Skeletal muscle tissue (tissue), 4 donors: ENCODE data around the gene LCN12. TPM values are rescaled to one million over a fixed set of nuclear protein-coding genes. Genes with fewer than 3 reads are reported as not detected.

Experiments
- H3K27ac ChIP-seq: one replicate; pipeline ENCODE4 v1.7.0; 2013; ENCODE audit warnings: mild to moderate bottlenecking, low read depth, low read length, inconsistent platforms
- H3K27me3 ChIP-seq, 3 donors: one replicate each; pipeline ENCODE4 v1.7.0; 2013; ENCODE audit warnings: low read length in 3 of 3; ENCODE audit not compliant: control insufficient read depth in 3 of 3, insufficient read depth in 3 of 3
- H3K36me3 ChIP-seq, 3 donors: one replicate each; pipeline ENCODE4 v1.7.0; 2013; ENCODE audit warnings: low read length in 3 of 3; ENCODE audit not compliant: control insufficient read depth in 3 of 3, insufficient read depth in 3 of 3
- H3K4me1 ChIP-seq, 3 donors: one replicate each; pipeline ENCODE4 v1.7.0; 2013; ENCODE audit warnings: low read length in 3 of 3, mild to moderate bottlenecking in 3 of 3; ENCODE audit not compliant: control insufficient read depth in 3 of 3, insufficient read depth in 3 of 3
- H3K4me3 ChIP-seq, 3 donors: one replicate each; pipeline ENCODE4 v1.7.0; 2013; ENCODE audit warnings: low read length in 3 of 3
- H3K9ac ChIP-seq, 3 donors: one replicate each; pipeline ENCODE4 v1.7.0; 2013; ENCODE audit warnings: low read length in 3 of 3, mild to moderate bottlenecking in 3 of 3, moderate library complexity in 2 of 3, low read depth in 1 of 3
- H3K9me3 ChIP-seq, 3 donors: one replicate each; pipeline ENCODE4 v1.7.0; 2013; ENCODE audit warnings: low read length in 3 of 3; ENCODE audit not compliant: control insufficient read depth in 3 of 3
- total RNA-seq: library from RNA; depleted of rRNA; stranded (reverse); fragments of >200 nt; gene quantifications from one replicate; pipeline ENCODE4 v1.2.3, GENCODE V29; 2014
- donor health status: Osteomylitis.

LCN12 gene
- total RNA-seq, 1 donor from 2014 or later, result not detected

DNA sequence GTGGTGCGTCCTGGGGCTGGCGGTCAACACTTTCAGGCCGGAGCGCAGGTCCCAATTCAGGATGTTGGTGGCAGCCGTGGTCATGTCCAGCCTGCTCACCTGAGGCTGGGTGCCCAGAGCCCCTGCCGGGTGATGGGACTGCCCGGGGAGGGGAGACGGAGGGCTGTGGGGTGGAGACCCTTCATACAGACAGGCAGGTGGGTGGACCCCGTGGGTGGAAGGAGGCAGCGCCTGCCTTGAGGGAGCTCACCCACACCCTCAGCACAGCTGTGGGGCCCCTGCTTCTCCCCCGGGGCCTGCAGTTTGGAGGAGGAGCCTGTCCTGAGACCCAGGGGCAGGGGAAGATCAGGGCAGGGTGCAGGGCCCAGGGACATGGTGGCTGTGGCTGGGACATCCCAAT is 18.3 kb downstream of the LCN12 start:
- no peaks in the 10 kb centered on the region for H3K9me3 ChIP-seq
- no peak overlapping the region for H3K27ac ChIP-seq
- H3K4me1 ChIP-seq, result peaks cover 0 to 7% (median 2%) of the 10 kb centered on the region in 3 donors
- peaks cover 7 to 14% (median 9%) of the 10 kb centered on the region in 3 donors for H3K27me3 ChIP-seq
- no peak overlapping the region for H3K4me3 ChIP-seq
- H3K36me3 ChIP-seq, result no peaks in the 10 kb centered on the region
- no peak overlapping the region for H3K9ac ChIP-seq

DNA sequence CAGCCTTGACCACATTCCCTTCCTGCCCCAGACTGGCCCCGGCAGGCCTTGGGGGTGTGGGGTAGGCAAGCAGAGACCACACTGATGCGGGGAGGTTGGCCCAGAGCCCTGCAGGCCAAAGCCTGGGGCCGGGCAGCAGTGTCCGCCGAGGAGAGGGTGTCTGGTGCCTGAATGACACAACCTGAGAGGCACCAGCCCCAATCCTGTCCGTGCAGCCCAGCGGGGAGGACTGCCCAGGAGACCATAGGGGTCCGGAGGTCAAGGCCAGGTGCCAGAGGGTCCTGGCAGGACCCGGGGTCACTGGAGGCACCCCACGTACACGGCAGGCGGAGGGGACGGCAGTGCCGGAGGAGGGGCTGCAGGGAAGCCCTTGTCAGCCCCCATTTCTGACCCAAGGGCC is 19.7 kb downstream of the LCN12 start:
- Histone ChIP-seq H3K27ac (no peak overlapping the region), H3K27me3 (peaks cover 0 to 6% (median 0%) of the 10 kb centered on the region in 3 donors), H3K9ac (no peak overlapping the region), H3K4me1 (peaks cover 0 to 15% (median 14%) of the 10 kb centered on the region in 3 donors), H3K4me3 (no peak overlapping the region), H3K36me3 (no peaks in the 10 kb centered on the region), H3K9me3 (no peaks in the 10 kb centered on the region)

- Histone ChIP-seq H3K27me3 (peaks cover 0 to 6% (median 6%) of the 10 kb centered on the region in 3 donors), H3K36me3 (no peaks in the 10 kb centered on the region), H3K4me3 (no peak overlapping the region), H3K27ac (no peak overlapping the region), H3K9me3 (no peaks in the 10 kb centered on the region), H3K4me1 (peaks cover under 1 to 20% (median 18%) of the 10 kb centered on the region in 3 donors), H3K9ac (no peak overlapping the region)
These were observed 20.3 kb downstream of the LCN12 start for GRCh38 chr9:136972335-136972734.

DNA sequence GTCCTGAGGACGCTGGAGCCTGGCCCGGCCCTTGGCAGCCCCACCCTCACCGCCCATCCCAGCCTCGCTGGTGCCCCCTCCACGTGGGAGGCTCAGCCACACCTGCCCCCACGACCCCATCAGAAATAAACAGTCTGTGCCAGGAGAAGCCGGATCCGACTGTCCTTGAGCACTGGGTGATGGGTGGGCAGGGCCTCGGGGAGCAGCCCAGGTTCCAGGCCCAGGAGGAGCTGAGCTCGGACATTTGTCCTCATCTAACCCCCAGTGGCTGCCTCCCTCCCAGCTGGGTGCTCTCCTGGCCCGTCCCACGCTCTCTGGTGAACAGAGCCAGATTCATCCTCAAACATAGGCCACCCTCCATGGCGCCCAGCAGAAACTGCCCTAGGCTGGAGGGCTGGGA is 20.7 kb downstream of the LCN12 start:
- Histone ChIP-seq H3K9ac (no peak overlapping the region), H3K4me1 (peaks cover 2 to 24% (median 21%) of the 10 kb centered on the region in 3 donors), H3K4me3 (no peak overlapping the region), H3K27me3 (peaks cover 0 to 8% (median 6%) of the 10 kb centered on the region in 3 donors), H3K9me3 (no peaks in the 10 kb centered on the region), H3K27ac (no peak overlapping the region), H3K36me3 (no peaks in the 10 kb centered on the region)

- H3K27ac ChIP-seq, result no peak overlapping the region
- H3K4me1 ChIP-seq, result peaks cover 2 to 26% (median 26%) of the 10 kb centered on the region in 3 donors
- no peaks in the 10 kb centered on the region for H3K36me3 ChIP-seq
- H3K9ac ChIP-seq, result no peak overlapping the region
- H3K27me3 ChIP-seq, result peaks cover 0 to 8% (median 6%) of the 10 kb centered on the region in 3 donors
- no peak overlapping the region for H3K4me3 ChIP-seq
- H3K9me3 ChIP-seq, result no peaks in the 10 kb centered on the region
These were observed 21.8 kb downstream of the LCN12 start for GRCh38 chr9:136973618-136974617.

DNA sequence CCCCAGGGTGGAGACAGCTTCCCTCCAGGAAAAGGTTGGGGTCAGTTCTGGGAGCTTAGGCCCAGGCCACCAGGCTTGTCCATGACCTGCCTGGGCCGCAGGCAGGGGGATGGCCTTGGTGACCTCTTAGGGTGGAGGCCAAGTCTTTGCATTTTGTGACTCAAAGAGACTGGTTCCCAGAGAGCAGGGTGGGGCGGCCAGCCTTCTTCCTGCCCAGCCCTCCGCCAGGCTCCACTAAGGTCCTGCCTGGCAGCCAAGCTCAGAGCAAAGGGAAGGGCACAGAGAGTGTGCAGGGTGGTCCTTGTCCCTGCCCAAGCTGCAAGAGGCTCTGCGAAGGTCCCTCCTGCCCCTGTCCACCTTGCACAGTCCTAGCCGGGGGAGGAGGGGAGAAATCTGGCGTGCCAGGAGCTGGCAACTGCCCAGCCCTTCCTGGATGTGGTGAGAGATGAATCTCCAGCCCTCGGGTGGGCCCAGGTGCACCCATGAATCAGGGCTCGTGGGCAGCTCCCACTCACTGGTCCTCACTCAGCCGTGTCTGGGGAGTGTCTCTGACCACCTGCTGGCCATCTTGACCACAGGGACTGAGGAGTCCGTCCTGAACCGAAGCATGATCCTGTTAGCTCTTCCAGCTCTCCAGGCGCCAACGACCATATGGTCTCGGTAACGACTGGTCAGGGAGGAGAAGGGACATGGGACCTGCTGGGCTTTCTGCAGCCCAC is 22.9 kb downstream of the LCN12 start:
- no peaks in the 10 kb centered on the region for H3K9me3 ChIP-seq
- H3K4me3 ChIP-seq, result no peak overlapping the region
- no peaks in the 10 kb centered on the region for H3K36me3 ChIP-seq
- no peak overlapping the region for H3K9ac ChIP-seq
- peaks cover 2 to 26% (median 26%) of the 10 kb centered on the region in 3 donors for H3K4me1 ChIP-seq
- no peak overlapping the region for H3K27ac ChIP-seq
- H3K27me3 ChIP-seq, result peaks cover 0 to 8% (median 5%) of the 10 kb centered on the region in 3 donors

DNA sequence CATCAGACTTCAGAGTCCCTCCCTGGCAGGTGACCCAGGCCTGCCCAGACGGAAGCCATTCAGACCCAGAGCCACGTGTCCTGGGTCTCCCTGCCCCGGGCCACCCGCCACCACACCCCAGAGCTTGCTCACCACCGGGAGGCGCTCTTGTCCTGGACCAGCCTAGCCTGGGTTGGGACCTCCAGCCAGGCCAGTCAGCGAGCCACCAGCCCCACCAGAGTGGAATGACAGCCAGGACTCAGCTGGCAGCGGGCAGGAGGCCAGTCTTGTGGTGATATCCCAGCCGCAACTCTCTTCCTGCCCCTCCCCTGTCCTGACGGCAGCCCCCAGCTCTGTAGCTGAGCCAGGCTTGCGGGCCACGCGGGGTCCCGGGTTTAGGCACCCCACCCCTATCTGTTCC is 23.6 kb downstream of the LCN12 start:
- no peak overlapping the region for H3K4me3 ChIP-seq

DNA sequence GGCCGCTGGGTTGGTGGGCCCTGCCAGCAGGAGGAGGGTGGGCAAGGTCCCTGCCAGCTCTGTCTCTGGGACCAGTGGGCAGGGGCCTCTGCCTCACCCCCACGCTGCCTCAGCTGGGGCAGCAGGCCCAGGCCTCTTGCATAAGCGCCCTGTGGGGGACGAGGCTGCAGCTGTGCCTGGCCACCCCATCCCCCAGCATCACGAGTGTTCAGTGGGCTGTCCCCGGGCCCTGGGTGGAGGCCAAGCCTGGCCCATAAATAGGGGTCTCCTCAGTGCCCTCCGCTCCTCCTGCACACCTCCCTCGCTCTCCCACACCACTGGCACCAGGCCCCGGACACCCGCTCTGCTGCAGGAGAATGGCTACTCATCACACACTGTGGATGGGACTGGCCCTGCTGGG is 25.1 kb downstream of the LCN12 start, which contains the start of gene PTGDS:
TSS of gene PTGDS (plus strand) at position 282 of the 400 bp plus-strand sequence. CDS start at position 357, 75 bp downstream.
- Histone ChIP-seq H3K36me3 (no peaks in the 10 kb centered on the region), H3K27ac (no peak within 1 kb of the TSS), H3K4me3 (peak within 1 kb of the TSS; percentile 30 to 66 (median 56))

More for the DNA sequence above, 23.6 kb downstream of the LCN12 start:
- no peaks in the 10 kb centered on the region for H3K9me3 ChIP-seq
- H3K4me1 ChIP-seq, result peaks cover 2 to 26% (median 26%) of the 10 kb centered on the region in 3 donors
- H3K27ac ChIP-seq, result no peak overlapping the region
- H3K9ac ChIP-seq, result no peak overlapping the region
- H3K36me3 ChIP-seq, result no peaks in the 10 kb centered on the region
- peaks cover 0 to 8% (median 0%) of the 10 kb centered on the region in 3 donors for H3K27me3 ChIP-seq

GRCh38 chr9:136977649-136978072 is 25.6 kb downstream of the LCN12 start:
- peak overlapping the region; percentile 30 to 66 (median 56) for H3K4me3 ChIP-seq
- H3K4me1 ChIP-seq, result peaks cover 2 to 34% (median 26%) of the 10 kb centered on the region in 3 donors
- H3K9ac ChIP-seq, result peak overlapping the region in 2 of 3 donors; percentile 33 to 54
- H3K27ac ChIP-seq, result no peak overlapping the region
- no peaks in the 10 kb centered on the region for H3K36me3 ChIP-seq
- no peaks in the 10 kb centered on the region for H3K9me3 ChIP-seq
- peaks cover 0 to 8% (median 7%) of the 10 kb centered on the region in 3 donors for H3K27me3 ChIP-seq

More for the DNA sequence above, 25.1 kb downstream of the LCN12 start, which contains the start of gene PTGDS:
- Histone ChIP-seq H3K9ac (peak within 1 kb of the TSS in 2 of 3 donors; percentile 33 to 54), H3K4me1 (peaks cover 2 to 31% (median 26%) of the 10 kb centered on the region in 3 donors), H3K27me3 (peaks cover 0 to 8% (median 2%) of the 10 kb centered on the region in 3 donors), H3K9me3 (no peaks in the 10 kb centered on the region)
